GM23248 (cell line): ENCODE data around the gene EIF4G3. TPM values are rescaled to one million over a fixed set of nuclear protein-coding genes. Genes with fewer than 3 reads are reported as not detected.

Experiments used
- DNase-seq: peaks from one replicate; pipeline ENCODE4 v3.0.0-alpha.2; 2015
- H2AFZ ChIP-seq: fragments of 200-600 bp; sonication (generic); 2 replicates; pipeline ENCODE4 v1.6.1; 2016; ENCODE audit warnings: antibody characterized with exemption
- H3F3A ChIP-seq: fragments of 200-600 bp; sonication (generic); 2 replicates; pipeline ENCODE4 v1.6.1; 2016; ENCODE audit warnings: mild to moderate bottlenecking, antibody characterized with exemption, mixed run types; ENCODE audit not compliant: insufficient read depth
- H3K27ac ChIP-seq: fragments of 200-600 bp; sonication (generic); 2 replicates; pipeline ENCODE4 v1.5.1; 2016; ENCODE audit warnings: mild to moderate bottlenecking
- H3K27me3 ChIP-seq: fragments of 200-600 bp; sonication (generic); replicated peaks from 2 replicates; pipeline ENCODE4 v1.6.1; 2016; ENCODE audit warnings: mild to moderate bottlenecking; ENCODE audit not compliant: insufficient read depth
- H3K36me3 ChIP-seq: fragments of 200-600 bp; sonication (generic); 2 replicates; pipeline ENCODE4 v1.6.1; 2016; ENCODE audit warnings: low read depth, mild to moderate bottlenecking
- H3K4me1 ChIP-seq: fragments of 200-600 bp; sonication (generic); 2 replicates; pipeline ENCODE4 v1.6.1; 2016; ENCODE audit warnings: mild to moderate bottlenecking; ENCODE audit not compliant: insufficient read depth
- H3K4me2 ChIP-seq: fragments of 200-600 bp; sonication (generic); one replicate; pipeline ENCODE4 v1.6.1; 2016; ENCODE audit warnings: mild to moderate bottlenecking; ENCODE audit not compliant: unreplicated experiment
- H3K4me3 ChIP-seq: fragments of 200-600 bp; sonication (generic); 2 replicates; pipeline ENCODE4 v1.5.1; 2016; ENCODE audit warnings: mild to moderate bottlenecking
- H3K79me2 ChIP-seq: fragments of 200-600 bp; sonication (generic); 2 replicates; pipeline ENCODE4 v1.6.1; 2016; ENCODE audit warnings: mild to moderate bottlenecking; ENCODE audit not compliant: insufficient read depth
- H3K9ac ChIP-seq: fragments of 200-600 bp; sonication (generic); 2 replicates; pipeline ENCODE4 v1.6.1; 2016; ENCODE audit warnings: mild to moderate bottlenecking
- H3K9me2 ChIP-seq: fragments of 200-600 bp; sonication (generic); 2 replicates; pipeline ENCODE4 v1.6.1; 2016; ENCODE audit warnings: mixed run types, mild to moderate bottlenecking, moderate library complexity; ENCODE audit not compliant: insufficient read depth
- H3K9me3 ChIP-seq: fragments of 200-600 bp; sonication (generic); one replicate; pipeline ENCODE4 v1.6.1; 2017; ENCODE audit warnings: low read depth
- H4K20me1 ChIP-seq: fragments of 200-600 bp; sonication (generic); 2 replicates; pipeline ENCODE4 v1.6.0; 2016; ENCODE audit not compliant: insufficient read depth
- EZH2 ChIP-seq: fragments of 200-600 bp; sonication (generic); IDR thresholded peaks from 2 replicates; pipeline ENCODE4 v1.6.1; 2018; ENCODE audit warnings: antibody characterized with exemption, mild to moderate bottlenecking; ENCODE audit not compliant: insufficient read depth, poor library complexity, severe bottlenecking
- EZH2phosphoT487 ChIP-seq: fragments of 200-600 bp; sonication (generic); IDR thresholded peaks from 2 replicates; pipeline ENCODE4 v1.6.1; 2018; ENCODE audit warnings: antibody characterized with exemption, moderate library complexity, mild to moderate bottlenecking, low read depth; ENCODE audit not compliant: insufficient read depth
- WGBS, 2 experiments: methylation state at CpG; one replicate each; pipeline ENCODE4 v1.1.6; 2015 to 2017; ENCODE audit warnings: low lambda C conversion rate in 2 of 2, low coverage in 1 of 2; ENCODE audit errors: missing lambda C conversion rate in 2 of 2; 5-methylcytosine and 5-hydroxymethylcytosine counted together
- in situ Hi-C: fragments of 300-500 bp; cut with MboI; formaldehyde crosslinking; loops from 2 replicates; pipeline ENCODE4 v1.15.0; 2020
- polyA plus RNA-seq: library from polyadenylated mRNA; unstranded; fragments of >200 nt; fragmentation: Nextera tagmentation; extraction: Ambion mirVana; gene quantifications from 2 replicates; pipeline ENCODE4 v1.2.1, GENCODE V29; 2016
- total RNA-seq: library from RNA; depleted of rRNA; stranded (reverse); fragments of >200 nt; shearing (Covaris generic); gene quantifications from 2 replicates; pipeline ENCODE4 v1.2.3, GENCODE V29; 2014

EIF4G3 gene
- total and polyA plus RNA-seq, 2 experiments from 2014 or later = 24.0 to 43.1 TPM

DNA sequence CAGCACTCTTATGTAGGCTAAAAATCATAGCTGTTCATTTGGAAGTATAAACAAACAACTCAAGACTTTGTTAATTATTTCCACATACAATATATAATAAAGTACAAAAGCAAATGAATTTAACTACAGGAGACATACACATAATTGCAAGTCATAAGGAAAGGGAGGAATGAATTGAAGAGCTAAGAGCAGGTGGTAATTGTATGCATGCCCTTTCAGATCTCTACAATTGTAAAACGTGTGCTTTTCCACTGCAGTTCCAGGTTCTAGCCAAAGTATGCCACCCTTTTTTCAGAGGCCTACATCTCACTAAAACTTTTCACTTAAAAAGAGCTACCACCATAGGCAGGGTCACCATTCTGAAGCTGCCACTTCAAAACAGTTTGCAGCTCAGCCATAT is 346.8 kb downstream of the EIF4G3 start:
- Histone ChIP-seq H3K9me3 (no peaks in the 10 kb centered on the region), H3K27ac (no peak overlapping the region), H3K79me2 (no peaks in the 10 kb centered on the region), H3K27me3 (no peaks in the 10 kb centered on the region), H3K4me1 (peaks cover 11% of the 10 kb centered on the region; the same call in 1 of the 2 replicates), H3K4me3 (no peak overlapping the region), H3K36me3 (peaks cover 14% of the 10 kb centered on the region; the same call in 1 of the 2 replicates), H4K20me1 (no peaks in the 10 kb centered on the region), H3K9me2 (no peaks in the 10 kb centered on the region), H3K9ac (no peak overlapping the region), H2AFZ (no peak overlapping the region), H3F3A (no peaks in the 10 kb centered on the region), H3K4me2 (no peak overlapping the region)
- in situ Hi-C loops = no loop called here
- DNase-seq = no peak
- WGBS, 2 experiments = 50 to 62% methylated on average over 1 of the region's 1 CpG
- TF ChIP-seq EZH2phosphoT487 (no peak), EZH2 (no peak)

DNA sequence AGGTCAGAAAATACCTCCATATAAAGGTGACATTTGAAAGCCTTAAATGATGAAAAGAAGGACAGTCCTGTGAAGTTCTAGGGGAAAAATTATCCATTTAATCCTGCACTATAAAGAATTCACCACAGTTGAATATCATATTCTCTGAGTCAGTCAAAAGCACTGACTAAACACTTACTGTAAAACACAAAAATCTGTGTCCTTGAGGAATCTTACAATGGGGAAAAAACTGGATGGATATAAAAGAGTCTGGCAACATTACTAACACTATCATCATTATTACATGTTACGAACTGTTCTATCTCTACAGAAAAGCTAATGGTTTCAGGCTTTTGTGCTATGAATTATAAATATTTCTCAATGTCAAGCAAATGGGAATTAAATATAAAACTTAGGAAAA is 347.2 kb downstream of the EIF4G3 start:
- Histone ChIP-seq H3K79me2 (no peaks in the 10 kb centered on the region), H3K9me2 (no peaks in the 10 kb centered on the region), H3K9ac (no peak overlapping the region), H3K4me2 (no peak overlapping the region), H2AFZ (no peak overlapping the region), H4K20me1 (no peaks in the 10 kb centered on the region), H3K4me3 (no peak overlapping the region), H3K4me1 (peaks cover 11% of the 10 kb centered on the region; the same call in 1 of the 2 replicates), H3K27ac (no peak overlapping the region), H3K9me3 (no peaks in the 10 kb centered on the region), H3F3A (no peaks in the 10 kb centered on the region), H3K36me3 (peaks cover 18% of the 10 kb centered on the region), H3K27me3 (no peaks in the 10 kb centered on the region)
- TF ChIP-seq EZH2 (no peak), EZH2phosphoT487 (no peak)
- WGBS, 2 experiments = 72 to 78% methylated on average over 1 of the region's 1 CpG
- peak; percentile 41 for DNase-seq
- in situ Hi-C loops = no loop called here

DNA sequence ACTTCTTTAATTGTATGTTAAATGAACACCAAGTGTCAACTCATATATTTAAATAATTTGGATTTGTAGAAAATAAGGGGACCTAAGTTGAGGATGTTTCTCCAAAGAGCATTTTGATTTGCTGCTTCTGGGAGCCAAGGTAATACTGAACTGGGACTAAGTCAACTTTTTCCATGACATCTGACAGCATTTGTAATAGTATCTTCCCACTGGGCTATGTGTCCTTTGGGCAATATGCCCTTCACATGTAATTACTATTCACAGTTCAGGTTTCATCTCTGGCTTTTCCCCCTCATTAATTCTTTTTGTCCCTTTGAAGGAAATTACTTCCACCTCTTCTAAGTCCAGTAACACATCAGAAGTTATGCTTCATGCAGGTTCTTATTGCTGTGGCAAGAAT is 352.9 kb downstream of the EIF4G3 start:
- Histone ChIP-seq H3K9me3 (no peaks in the 10 kb centered on the region), H3K9me2 (no peaks in the 10 kb centered on the region), H2AFZ (no peak overlapping the region), H3K4me1 (no peaks in the 10 kb centered on the region), H3K4me2 (no peak overlapping the region), H3K9ac (no peak overlapping the region), H3F3A (0 out of 2 replicates have a peak, but pooled peaks cover 6% of the 10 kb centered on the region), H3K79me2 (no peaks in the 10 kb centered on the region), H4K20me1 (no peaks in the 10 kb centered on the region), H3K36me3 (peaks cover 47% of the 10 kb centered on the region), H3K27ac (no peak overlapping the region), H3K4me3 (no peak overlapping the region), H3K27me3 (no peaks in the 10 kb centered on the region)
- in situ Hi-C loops = no loop called here
- DNase-seq = no peak
- TF ChIP-seq EZH2phosphoT487 = no peak
- no peak for TF ChIP-seq EZH2

DNA sequence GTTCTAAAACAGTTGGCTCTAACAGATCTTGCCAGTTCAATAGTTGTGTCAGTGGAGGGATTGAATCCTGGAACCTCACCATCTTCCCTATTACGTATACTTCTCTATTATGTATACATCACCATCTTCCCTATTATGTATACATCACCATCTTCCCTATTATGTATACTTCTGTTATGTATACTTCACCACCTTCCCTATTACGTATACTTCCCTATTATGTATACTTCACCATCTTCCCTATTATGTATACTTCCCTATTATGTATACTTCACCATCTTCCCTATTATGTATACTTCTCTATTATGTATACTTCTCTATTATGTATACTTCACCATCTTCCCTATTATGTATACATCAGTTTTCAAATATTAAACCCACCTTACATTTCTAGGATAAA is 355.2 kb downstream of the EIF4G3 start:
- H4K20me1 ChIP-seq = no peaks in the 10 kb centered on the region
- H2AFZ ChIP-seq = no peak overlapping the region
- H3K4me2 ChIP-seq = no peak overlapping the region
- H3K27me3 ChIP-seq = no peaks in the 10 kb centered on the region
- WGBS, 2 experiments = 48 to 50% methylated on average over 2 of the region's 2 CpGs
- H3K4me3 ChIP-seq = no peak overlapping the region
- TF ChIP-seq EZH2 (no peak), EZH2phosphoT487 (no peak)
- no peaks in the 10 kb centered on the region for H3K79me2 ChIP-seq
- H3K9me2 ChIP-seq = no peaks in the 10 kb centered on the region
- H3K4me1 ChIP-seq = no peaks in the 10 kb centered on the region
- no peak overlapping the region for H3K9ac ChIP-seq
- H3K9me3 ChIP-seq = no peaks in the 10 kb centered on the region
- H3K27ac ChIP-seq = no peak overlapping the region
- H3K36me3 ChIP-seq = peaks cover 37% of the 10 kb centered on the region
- in situ Hi-C loops = no loop called here
- DNase-seq = no peak
- 0 out of 2 replicates have a peak, but pooled peaks cover 6% of the 10 kb centered on the region for H3F3A ChIP-seq

DNA sequence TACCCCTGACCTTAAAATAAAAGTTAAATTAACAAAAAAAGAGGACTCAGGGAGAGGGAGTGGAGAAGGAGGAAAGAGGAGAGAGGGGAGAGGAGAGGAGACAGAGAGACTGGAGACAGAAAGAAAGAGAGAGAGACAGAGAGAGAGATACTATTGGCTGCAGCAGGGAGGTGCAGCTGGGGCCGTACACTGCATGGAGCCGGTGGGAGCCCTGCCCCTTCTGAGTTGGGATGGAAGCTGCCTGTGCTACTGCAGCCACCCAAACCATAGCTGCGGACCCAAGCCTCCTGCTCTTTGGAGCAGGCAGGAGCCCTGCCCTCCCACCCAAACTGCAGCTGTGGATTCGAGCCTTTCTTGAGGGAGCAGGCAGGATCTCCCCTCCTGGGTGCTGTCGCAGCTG is 356.9 kb downstream of the EIF4G3 start:
- Histone ChIP-seq H3K9ac (no peak overlapping the region), H3K27me3 (no peaks in the 10 kb centered on the region), H3K79me2 (no peaks in the 10 kb centered on the region), H3K4me3 (no peak overlapping the region), H2AFZ (no peak overlapping the region), H3K27ac (no peak overlapping the region), H3K4me2 (no peak overlapping the region), H3K36me3 (peaks cover 35% of the 10 kb centered on the region), H3K9me3 (no peaks in the 10 kb centered on the region), H3K4me1 (no peaks in the 10 kb centered on the region), H3K9me2 (no peaks in the 10 kb centered on the region), H3F3A (0 out of 2 replicates have a peak, but pooled peaks cover 6% of the 10 kb centered on the region), H4K20me1 (no peaks in the 10 kb centered on the region)
- 83 to 91% methylated on average over 5 of the region's 5 CpGs for WGBS, 2 experiments
- TF ChIP-seq EZH2phosphoT487 (no peak), EZH2 (no peak)
- DNase-seq = no peak
- in situ Hi-C loops = no loop called here
